Thyroid gland (tissue), 4 donors: ENCODE data around the gene ZNF804B. TPM values are rescaled to one million over a fixed set of nuclear protein-coding genes. Genes with fewer than 3 reads are reported as not detected.

Experiments used
- DNase-seq, 2 donors: peaks; one replicate each; pipeline ENCODE4 v3.0.0-alpha.2; 2019
- H3K27ac ChIP-seq, 3 donors: fragments of 200-600 bp; sonication (generic); 1 replicate in 2 of 3; 2 replicates in 1 of 3; pipeline ENCODE4 v1.5.1; 2016 to 2019; ENCODE audit warnings: mild to moderate bottlenecking in 1 of 3, moderate library complexity in 1 of 3
- H3K27me3 ChIP-seq: fragments of 200-600 bp; sonication (generic); one replicate; pipeline ENCODE4 v1.5.1; 2019
- H3K36me3 ChIP-seq, 2 donors: fragments of 200-600 bp; sonication (generic); one replicate each; pipeline ENCODE4 v1.5.1; 2016 to 2019
- H3K4me1 ChIP-seq, 2 donors: fragments of 200-600 bp; sonication (generic); one replicate each; pipeline ENCODE4 v1.5.1; 2017 to 2019
- H3K4me3 ChIP-seq, 3 donors: fragments of 200-600 bp; sonication (generic); replicated peaks in 1 of 3; 1 replicate in 2 of 3; 2 replicates in 1 of 3; pipeline ENCODE4 v1.5.1; 2016; ENCODE audit warnings: mild to moderate bottlenecking in 1 of 3
- H3K9me3 ChIP-seq: fragments of 200-600 bp; sonication (generic); one replicate; pipeline ENCODE4 v1.5.1; 2017
- POLR2A ChIP-seq, 2 donors: fragments of 450-650 bp; IDR thresholded peaks; one replicate each; pipeline ENCODE4 v1.6.1; 2017; ENCODE audit warnings: antibody characterized with exemption in 2 of 2, mild to moderate bottlenecking in 2 of 2, moderate library complexity in 1 of 2
- WGBS, 2 donors: methylation state at CpG; one replicate each; pipeline ENCODE4 v1.1.5; 2017; 5-methylcytosine and 5-hydroxymethylcytosine counted together
- intact Hi-C: fragments of 100-400 bp; cut with DNase I; formaldehyde crosslinking; loops from one replicate; pipeline ENCODE4 v1.15.1; 2023
- small RNA-seq: library from RNA; depleted of rRNA; stranded (forward); fragments of <200 nt; gene quantifications from one replicate; pipeline ENCODE3, GENCODE V24; 2016
- total RNA-seq, 4 donors: library from RNA; depleted of rRNA; stranded (reverse); fragments of >200 nt; gene quantifications; one replicate each; pipeline ENCODE4 v1.2.3, GENCODE V29; 2016
- TF ChIP-seq, protein P1 (sequence below), 6 experiments: fragments of 200-600 bp in 3 of 6; fragments of 450-650 bp in 3 of 6; sonication (generic) in 3 of 6; IDR thresholded peaks; one replicate each; pipeline ENCODE4 v1.5.1; 2016 to 2019; ENCODE audit warnings: antibody characterized with exemption in 6 of 6, mild to moderate bottlenecking in 2 of 6, inconsistent platforms in 1 of 6, moderate library complexity in 1 of 6

Gene ZNF804B
- total RNA-seq, 4 donors from 2014 or later, result 18.3 to 49.1 (median 29.7) TPM

DNA sequence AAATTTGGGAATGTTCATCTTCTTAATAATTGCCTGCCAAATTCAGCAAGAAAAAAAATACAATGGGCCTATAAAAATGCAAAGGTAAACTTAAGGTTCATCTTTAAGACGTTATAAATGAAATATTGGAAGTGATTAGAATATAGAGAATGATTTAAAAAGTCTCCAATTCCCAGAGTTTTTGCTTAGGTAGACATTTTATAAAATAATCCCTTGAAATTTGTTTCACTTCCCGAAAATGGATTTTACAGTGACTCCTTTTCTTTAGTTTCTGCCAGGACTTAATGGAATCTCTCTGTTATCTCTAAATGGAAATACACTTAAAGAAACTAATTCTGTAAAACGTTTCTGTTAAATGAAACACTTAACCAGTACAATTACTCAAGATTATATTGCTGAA, 580.2 kb downstream of the ZNF804B start:
- 52 to 59% methylated on average over 3 of the region's 3 CpGs for WGBS, 2 donors

DNA sequence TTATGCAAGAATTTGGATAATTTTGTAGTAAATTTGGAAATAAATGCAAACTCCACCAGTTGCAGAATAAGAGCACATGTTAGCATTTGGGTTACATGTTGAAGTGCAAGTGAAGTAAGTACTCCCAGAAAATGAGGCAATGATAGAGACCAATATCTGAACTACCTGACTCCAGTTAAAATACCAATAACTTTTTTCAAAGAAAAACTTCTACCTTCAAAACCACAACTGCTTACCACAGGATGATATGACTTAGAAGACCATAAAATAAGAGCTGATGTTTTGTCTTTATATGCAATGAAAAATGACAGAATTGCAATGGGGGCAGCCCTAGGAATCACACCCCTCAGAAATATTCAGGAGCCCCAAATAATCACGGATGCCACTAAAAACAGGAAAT, 597.6 kb downstream of the ZNF804B start:
- Histone ChIP-seq H3K27ac (no peak overlapping the region), H3K9me3 (no peaks in the 10 kb centered on the region), H3K4me3 (no peak overlapping the region), H3K4me1 (no peaks in the 10 kb centered on the region), H3K27me3 (no peaks in the 10 kb centered on the region), H3K36me3 (no peaks in the 10 kb centered on the region)
- WGBS, 2 donors, result 54 to 67% methylated on average over 1 of the region's 1 CpG
- intact Hi-C loops, result no loop called here
- DNase-seq, result no peak
- TF ChIP-seq POLR2A (IDR thresholded peaks at IDR 0.05), result no peak
- TF ChIP-seq, protein P1, sequence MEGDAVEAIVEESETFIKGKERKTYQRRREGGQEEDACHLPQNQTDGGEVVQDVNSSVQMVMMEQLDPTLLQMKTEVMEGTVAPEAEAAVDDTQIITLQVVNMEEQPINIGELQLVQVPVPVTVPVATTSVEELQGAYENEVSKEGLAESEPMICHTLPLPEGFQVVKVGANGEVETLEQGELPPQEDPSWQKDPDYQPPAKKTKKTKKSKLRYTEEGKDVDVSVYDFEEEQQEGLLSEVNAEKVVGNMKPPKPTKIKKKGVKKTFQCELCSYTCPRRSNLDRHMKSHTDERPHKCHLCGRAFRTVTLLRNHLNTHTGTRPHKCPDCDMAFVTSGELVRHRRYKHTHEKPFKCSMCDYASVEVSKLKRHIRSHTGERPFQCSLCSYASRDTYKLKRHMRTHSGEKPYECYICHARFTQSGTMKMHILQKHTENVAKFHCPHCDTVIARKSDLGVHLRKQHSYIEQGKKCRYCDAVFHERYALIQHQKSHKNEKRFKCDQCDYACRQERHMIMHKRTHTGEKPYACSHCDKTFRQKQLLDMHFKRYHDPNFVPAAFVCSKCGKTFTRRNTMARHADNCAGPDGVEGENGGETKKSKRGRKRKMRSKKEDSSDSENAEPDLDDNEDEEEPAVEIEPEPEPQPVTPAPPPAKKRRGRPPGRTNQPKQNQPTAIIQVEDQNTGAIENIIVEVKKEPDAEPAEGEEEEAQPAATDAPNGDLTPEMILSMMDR (IDR thresholded peaks at IDR 0.05), result no peak

More for the DNA sequence above, 580.2 kb downstream of the ZNF804B start:
- H3K4me1 ChIP-seq, result no peaks in the 10 kb centered on the region
- no peak overlapping the region for H3K4me3 ChIP-seq
- H3K36me3 ChIP-seq, result no peaks in the 10 kb centered on the region
- intact Hi-C loops, result no loop called here
- no peaks in the 10 kb centered on the region for H3K9me3 ChIP-seq
- no peak for DNase-seq
- no peak overlapping the region for H3K27ac ChIP-seq
- H3K27me3 ChIP-seq, result no peaks in the 10 kb centered on the region
- TF ChIP-seq POLR2A (IDR thresholded peaks at IDR 0.05), result no peak
- TF ChIP-seq, protein P1 (IDR thresholded peaks at IDR 0.05), result no peak

DNA sequence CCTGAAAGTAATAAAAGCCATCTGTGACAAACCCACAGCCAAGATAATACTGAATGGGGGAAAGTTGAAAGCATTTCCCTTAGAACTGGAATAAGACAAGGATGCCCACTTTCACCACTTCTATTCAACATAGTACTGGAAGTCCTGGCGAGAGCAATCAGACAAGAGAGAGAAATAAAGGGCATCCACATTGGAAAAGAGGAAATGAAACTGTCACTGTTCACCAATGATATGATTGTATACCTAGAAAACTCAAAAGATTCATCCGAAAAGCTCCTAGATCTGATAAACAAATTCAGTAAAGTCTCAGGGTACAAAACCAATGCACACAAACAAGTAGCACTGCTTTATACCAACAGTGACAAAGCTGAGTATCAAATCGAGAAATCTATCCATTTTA, 617.7 kb downstream of the ZNF804B start:
- H3K27me3 ChIP-seq, result no peaks in the 10 kb centered on the region
- TF ChIP-seq POLR2A (IDR thresholded peaks at IDR 0.05), result no peak
- TF ChIP-seq, protein P1 (IDR thresholded peaks at IDR 0.05), result no peak
- 85 to 89% methylated on average over 3 of the region's 3 CpGs for WGBS, 2 donors
- no peaks in the 10 kb centered on the region for H3K36me3 ChIP-seq
- intact Hi-C loops, result no loop called here
- H3K4me1 ChIP-seq, result no peaks in the 10 kb centered on the region
- no peak overlapping the region for H3K4me3 ChIP-seq
- no peak for DNase-seq
- no peak overlapping the region for H3K27ac ChIP-seq
- H3K9me3 ChIP-seq, result no peaks in the 10 kb centered on the region

DNA sequence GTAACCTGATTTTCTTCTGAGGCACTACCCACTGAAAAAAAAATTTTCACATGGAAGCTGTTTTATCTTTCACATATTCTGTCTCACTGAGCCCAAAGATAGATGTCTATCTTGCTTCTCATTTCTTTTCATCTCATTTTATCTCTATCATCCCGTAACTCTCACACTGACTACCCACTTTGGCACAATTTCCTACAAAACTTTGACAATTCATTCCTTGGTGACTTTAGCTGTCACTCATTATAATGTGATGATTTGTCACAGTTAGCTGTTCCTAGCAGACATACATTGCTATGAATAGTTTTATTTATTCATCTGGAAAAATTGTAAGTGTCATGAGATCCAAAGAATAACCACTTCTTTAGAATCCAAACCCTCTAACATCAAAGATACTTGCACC, 625.9 kb downstream of the ZNF804B start:
- TF ChIP-seq, protein P1 (IDR thresholded peaks at IDR 0.05), result no peak
- TF ChIP-seq POLR2A (IDR thresholded peaks at IDR 0.05), result no peak
- 85 to 90% methylated on average over 1 of the region's 1 CpG for WGBS, 2 donors
- Histone ChIP-seq H3K9me3 (no peaks in the 10 kb centered on the region), H3K4me3 (no peak overlapping the region), H3K27me3 (no peaks in the 10 kb centered on the region), H3K27ac (no peak overlapping the region), H3K36me3 (no peaks in the 10 kb centered on the region), H3K4me1 (no peaks in the 10 kb centered on the region)
- no peak for DNase-seq
- intact Hi-C loops, result no loop called here

Small RNA genes lying within 50 kb of the gene (small RNA-seq; reads per million reads assigned to genes)
- not detected for gene AC002127.1

Other genes with a start within 250 kb of the ZNF804B start
- under 1 TPM in 1 of 4 donors, not detected in 3; 0.40 TPM for gene TEX47, start 36.0 kb downstream of the ZNF804B start, total RNA-seq